DOHH2 (cell line): ENCODE data around the gene KCNMA1.

Source experiments
- H3F3A ChIP-seq: fragments of 200-600 bp; sonication (generic), shearing (Covaris generic); 2 replicates; pipeline ENCODE4 v1.6.0; 2016; ENCODE audit warnings: antibody characterized with exemption, mild to moderate bottlenecking; ENCODE audit not compliant: control insufficient read depth, insufficient read depth
- H3K27ac ChIP-seq: fragments of 200-600 bp; sonication (generic); 2 replicates; pipeline ENCODE4 v1.5.1; 2014; ENCODE audit warnings: low read depth, mild to moderate bottlenecking, low read length, moderate library complexity
- H3K27me3 ChIP-seq: fragments of 200-600 bp; sonication (generic); 2 replicates; pipeline ENCODE4 v1.6.1; 2014; ENCODE audit warnings: mild to moderate bottlenecking, low read length, mixed read lengths; ENCODE audit not compliant: control insufficient read depth
- H3K36me3 ChIP-seq: fragments of 200-600 bp; sonication (generic); 2 replicates; pipeline ENCODE4 v1.6.1; 2014; ENCODE audit warnings: mild to moderate bottlenecking, low read length, moderate library complexity, mixed read lengths; ENCODE audit not compliant: control insufficient read depth
- H3K4me1 ChIP-seq: fragments of 200-600 bp; sonication (generic); 2 replicates; pipeline ENCODE4 v1.6.1; 2014; ENCODE audit warnings: mild to moderate bottlenecking, low read length, mixed read lengths; ENCODE audit not compliant: control insufficient read depth
- H3K4me2 ChIP-seq: fragments of 200-600 bp; sonication (generic); 2 replicates; pipeline ENCODE4 v1.6.0; 2014; ENCODE audit warnings: mild to moderate bottlenecking, low read length, moderate library complexity
- H3K4me3 ChIP-seq: fragments of 200-600 bp; sonication (generic); 2 replicates; pipeline ENCODE4 v1.5.1; 2014; ENCODE audit warnings: mild to moderate bottlenecking, low read length, mixed read lengths
- H3K79me2 ChIP-seq: fragments of 200-600 bp; sonication (generic); 2 replicates; pipeline ENCODE4 v1.6.1; 2014; ENCODE audit warnings: mild to moderate bottlenecking, low read length, mixed read lengths; ENCODE audit not compliant: control insufficient read depth
- H3K9me2 ChIP-seq: fragments of 200-600 bp; sonication (generic); replicated peaks from 2 replicates; pipeline ENCODE4 v1.6.1; 2014; ENCODE audit warnings: mild to moderate bottlenecking, low read length, mixed read lengths; ENCODE audit not compliant: control insufficient read depth
- H3K9me3 ChIP-seq: fragments of 200-600 bp; sonication (generic); 2 replicates; pipeline ENCODE4 v1.6.1; 2014; ENCODE audit warnings: antibody characterized with exemption, low read length, mixed read lengths; ENCODE audit not compliant: control insufficient read depth, insufficient read depth
- H4K20me1 ChIP-seq: fragments of 200-600 bp; sonication (generic); 2 replicates; pipeline ENCODE4 v1.6.0; 2014; ENCODE audit warnings: low read depth, mild to moderate bottlenecking, antibody characterized with exemption, low read length, moderate library complexity; ENCODE audit not compliant: control insufficient read depth, insufficient read depth
- EZH2phosphoT487 ChIP-seq: fragments of 200-600 bp; sonication (generic); IDR thresholded peaks from 2 replicates; pipeline ENCODE4 v1.6.1; 2017; ENCODE audit warnings: borderline replicate concordance, mild to moderate bottlenecking, antibody characterized with exemption, low read length, moderate library complexity, mixed read lengths
- TF ChIP-seq, protein P1 (sequence below): fragments of 200-600 bp; sonication (generic); IDR thresholded peaks from one replicate; pipeline ENCODE4 v1.5.1; 2014; ENCODE audit warnings: antibody characterized with exemption, mild to moderate bottlenecking, low read depth, low read length; ENCODE audit not compliant: poor library complexity, severe bottlenecking

Gene KCNMA1

DNA sequence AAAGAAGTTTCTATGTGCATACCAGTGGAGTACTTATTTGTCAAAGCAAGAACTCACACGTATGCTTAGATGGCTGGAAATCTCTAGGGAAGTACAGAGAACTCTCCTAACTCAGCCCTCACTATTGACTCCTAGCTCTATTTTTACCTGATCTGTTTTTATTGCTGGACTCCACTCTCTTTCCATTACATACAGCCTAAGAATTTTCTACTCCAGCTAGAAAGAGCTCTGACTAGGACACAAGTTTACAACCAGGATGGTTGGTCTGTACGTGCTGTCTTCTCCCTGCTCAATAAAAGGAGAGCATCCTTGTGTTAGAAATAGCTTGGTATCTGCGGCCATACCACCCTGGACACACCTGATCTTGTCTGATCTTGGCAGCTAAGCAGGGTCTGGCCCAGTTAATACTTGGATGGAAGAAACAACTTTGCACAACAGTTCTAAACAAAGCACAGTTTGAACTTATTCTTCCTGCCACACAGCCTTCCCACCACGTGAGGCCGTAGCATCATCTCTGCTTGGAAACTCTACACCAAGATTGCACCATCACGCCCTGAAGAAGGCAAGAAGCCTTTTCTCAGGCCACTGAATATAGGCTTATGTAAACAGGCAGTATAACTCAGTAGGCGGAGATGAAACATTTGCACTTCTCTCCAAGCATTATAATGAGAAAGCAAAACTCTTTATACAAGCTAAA lies 50.7 kb downstream of the KCNMA1 start:
- H3K27me3 ChIP-seq: 0 out of 2 replicates have a peak, but pooled peaks cover 2% of the 10 kb centered on the region
- H4K20me1 ChIP-seq: no peaks in the 10 kb centered on the region
- H3K36me3 ChIP-seq: no peaks in the 10 kb centered on the region
- H3K4me1 ChIP-seq: no peaks in the 10 kb centered on the region
- H3K27ac ChIP-seq: no peak overlapping the region
- no peaks in the 10 kb centered on the region for H3K79me2 ChIP-seq
- H3K9me2 ChIP-seq: no peaks in the 10 kb centered on the region
- TF ChIP-seq, protein P1, sequence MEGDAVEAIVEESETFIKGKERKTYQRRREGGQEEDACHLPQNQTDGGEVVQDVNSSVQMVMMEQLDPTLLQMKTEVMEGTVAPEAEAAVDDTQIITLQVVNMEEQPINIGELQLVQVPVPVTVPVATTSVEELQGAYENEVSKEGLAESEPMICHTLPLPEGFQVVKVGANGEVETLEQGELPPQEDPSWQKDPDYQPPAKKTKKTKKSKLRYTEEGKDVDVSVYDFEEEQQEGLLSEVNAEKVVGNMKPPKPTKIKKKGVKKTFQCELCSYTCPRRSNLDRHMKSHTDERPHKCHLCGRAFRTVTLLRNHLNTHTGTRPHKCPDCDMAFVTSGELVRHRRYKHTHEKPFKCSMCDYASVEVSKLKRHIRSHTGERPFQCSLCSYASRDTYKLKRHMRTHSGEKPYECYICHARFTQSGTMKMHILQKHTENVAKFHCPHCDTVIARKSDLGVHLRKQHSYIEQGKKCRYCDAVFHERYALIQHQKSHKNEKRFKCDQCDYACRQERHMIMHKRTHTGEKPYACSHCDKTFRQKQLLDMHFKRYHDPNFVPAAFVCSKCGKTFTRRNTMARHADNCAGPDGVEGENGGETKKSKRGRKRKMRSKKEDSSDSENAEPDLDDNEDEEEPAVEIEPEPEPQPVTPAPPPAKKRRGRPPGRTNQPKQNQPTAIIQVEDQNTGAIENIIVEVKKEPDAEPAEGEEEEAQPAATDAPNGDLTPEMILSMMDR: no peak
- no peak for TF ChIP-seq EZH2phosphoT487
- no peak overlapping the region for H3K4me3 ChIP-seq
- no peaks in the 10 kb centered on the region for H3F3A ChIP-seq
- H3K4me2 ChIP-seq: no peak overlapping the region
- H3K9me3 ChIP-seq: no peaks in the 10 kb centered on the region

DNA sequence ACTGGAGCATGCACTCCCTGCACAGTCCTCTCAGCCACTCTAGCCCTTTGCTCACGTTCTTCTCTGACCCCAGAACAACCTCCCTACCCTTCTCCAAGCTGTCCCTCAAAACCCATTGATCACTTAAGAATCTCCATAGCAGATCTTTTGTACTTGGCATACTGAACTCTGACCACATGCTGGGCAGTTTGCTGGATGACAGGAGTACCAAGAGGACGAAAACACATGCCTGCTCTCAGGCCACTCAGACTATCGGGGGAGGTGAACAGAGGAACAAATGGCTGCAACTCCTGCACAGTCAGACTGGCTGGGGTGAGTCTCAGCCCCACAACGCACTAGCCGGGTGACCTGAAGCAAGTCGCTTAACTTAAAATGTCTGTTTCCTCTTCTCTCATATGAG lies 52.7 kb downstream of the KCNMA1 start:
- Histone ChIP-seq H3K9me3 (no peaks in the 10 kb centered on the region), H3K27me3 (0 out of 2 replicates have a peak, but pooled peaks cover 2% of the 10 kb centered on the region), H3K4me3 (no peak overlapping the region), H3K27ac (no peak overlapping the region), H3K4me1 (no peaks in the 10 kb centered on the region), H3K79me2 (no peaks in the 10 kb centered on the region), H3K36me3 (no peaks in the 10 kb centered on the region), H3K4me2 (no peak overlapping the region), H3K9me2 (no peaks in the 10 kb centered on the region), H3F3A (no peaks in the 10 kb centered on the region), H4K20me1 (no peaks in the 10 kb centered on the region)
- no peak for TF ChIP-seq EZH2phosphoT487
- TF ChIP-seq, protein P1: no peak

DNA sequence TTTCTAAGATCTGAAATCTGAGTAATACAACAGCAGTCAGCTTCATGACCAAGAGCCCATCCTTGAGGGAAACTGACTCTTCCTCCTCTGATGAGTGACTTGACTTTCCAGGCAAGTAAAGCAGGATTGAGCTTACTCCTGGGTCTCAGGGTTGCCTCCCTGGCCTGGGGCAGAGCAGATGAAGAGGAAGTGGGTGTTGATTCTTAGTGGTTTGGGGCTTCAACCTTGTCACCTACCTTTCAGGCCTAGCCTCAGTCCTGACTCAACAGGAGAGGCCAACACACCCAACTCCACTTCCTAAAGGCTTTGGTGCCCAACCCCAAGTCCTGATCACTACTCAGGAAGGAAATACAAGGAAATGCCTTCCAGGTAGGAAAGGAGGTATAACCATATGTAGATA lies 54.1 kb downstream of the KCNMA1 start:
- H3K4me1 ChIP-seq: no peaks in the 10 kb centered on the region
- H3K4me2 ChIP-seq: no peak overlapping the region
- no peak for TF ChIP-seq EZH2phosphoT487
- TF ChIP-seq, protein P1: no peak
- H3K36me3 ChIP-seq: no peaks in the 10 kb centered on the region
- H3F3A ChIP-seq: no peaks in the 10 kb centered on the region
- no peaks in the 10 kb centered on the region for H3K79me2 ChIP-seq
- no peak overlapping the region for H3K27ac ChIP-seq
- H3K9me3 ChIP-seq: no peaks in the 10 kb centered on the region
- no peaks in the 10 kb centered on the region for H4K20me1 ChIP-seq
- H3K27me3 ChIP-seq: 0 out of 2 replicates have a peak, but pooled peaks cover 2% of the 10 kb centered on the region
- H3K4me3 ChIP-seq: no peak overlapping the region
- H3K9me2 ChIP-seq: no peaks in the 10 kb centered on the region
